IMR-90 (cell line): ENCODE measurements around the gene PRDX4. TPM values are rescaled to one million over a fixed set of nuclear protein-coding genes. Genes with fewer than 3 reads are reported as not detected.

Experiments used
- ATAC-seq: fragments of 200-7000 bp; cut with Tn5 transposase; 2 replicates; pipeline ENCODE4 v1.9.1; 2020; ENCODE audit warnings: low read depth, mild to moderate bottlenecking, moderate library complexity
- BruUV-seq: library from RNA; stranded (reverse); fragments of 400-500 nt; replicated peaks from 2 replicates; lab custom pipeline; 2021; lab: Mats Ljungman, UMichigan
- CTCF ChIA-PET: fragments of 300-600 bp; formaldehyde crosslinking; extraction: SDS; loops from one replicate; lab custom pipeline; 2021; ENCODE audit warnings: antibody characterized with exemption; lab: Yijun Ruan, JAX
- POLR2A ChIA-PET: fragments of 300-600 bp; sonication (Branson Sonifier 250); formaldehyde crosslinking; loops from one replicate; lab custom pipeline; 2022; ENCODE audit warnings: antibody characterized with exemption; ENCODE audit not compliant: unreplicated experiment; lab: Charles Lee
- DNase-seq: peaks from one replicate; pipeline ENCODE4 v3.0.0; 2013
- H2AFZ ChIP-seq: replicated peaks from 2 replicates; pipeline ENCODE3; 2013; ENCODE audit warnings: low read length, mild to moderate bottlenecking; ENCODE audit not compliant: poor library complexity
- H2AK5ac ChIP-seq: 2 replicates; pipeline ENCODE4 v1.6.1; 2013; ENCODE audit warnings: low read depth, low read length, inconsistent platforms
- H2AK9ac ChIP-seq: replicated peaks from 2 replicates; pipeline ENCODE3; 2013; ENCODE audit warnings: mild to moderate bottlenecking, low read depth, low read length, moderate library complexity; ENCODE audit not compliant: poor library complexity
- H2BK120ac ChIP-seq: 2 replicates; pipeline ENCODE4 v1.6.1; 2013; ENCODE audit warnings: low read depth, low read length, inconsistent platforms
- H2BK15ac ChIP-seq: 3 replicates; pipeline ENCODE4 v1.6.1; 2013; ENCODE audit warnings: low read depth, low read length, inconsistent platforms
- H2BK20ac ChIP-seq: 2 replicates; pipeline ENCODE4 v1.6.1; 2013; ENCODE audit warnings: low read depth, mild to moderate bottlenecking, inconsistent platforms, low read length, moderate library complexity
- H2BK5ac ChIP-seq: 2 replicates; pipeline ENCODE4 v1.6.1; 2013; ENCODE audit warnings: mild to moderate bottlenecking, low read depth, low read length, inconsistent platforms; ENCODE audit not compliant: poor library complexity, severe bottlenecking
- H3K14ac ChIP-seq: replicated peaks from 2 replicates; pipeline ENCODE4 v1.6.1; 2013; ENCODE audit warnings: low read depth, low read length, inconsistent platforms
- H3K18ac ChIP-seq: 2 replicates; pipeline ENCODE4 v1.6.1; 2013; ENCODE audit warnings: low read depth, low read length, control low read depth
- H3K23ac ChIP-seq: 2 replicates; pipeline ENCODE4 v1.6.1; 2013; ENCODE audit warnings: low read depth, low read length, inconsistent platforms
- H3K27ac ChIP-seq: 2 replicates; pipeline ENCODE4 v1.5.1; 2013; ENCODE audit warnings: mild to moderate bottlenecking, control low read depth, low read length; ENCODE audit not compliant: insufficient read depth
- H3K27me3 ChIP-seq: 2 replicates; pipeline ENCODE4 v1.6.1; 2013; ENCODE audit warnings: low read length; ENCODE audit not compliant: control insufficient read depth, insufficient read depth
- H3K36me3 ChIP-seq: 2 replicates; pipeline ENCODE4 v1.6.1; 2013; ENCODE audit warnings: low read length, mixed read lengths; ENCODE audit not compliant: control insufficient read depth, insufficient read depth
- H3K4ac ChIP-seq: 2 replicates; pipeline ENCODE4 v1.6.1; 2013; ENCODE audit warnings: low read depth, low read length, inconsistent platforms
- H3K4me1 ChIP-seq: 2 replicates; pipeline ENCODE4 v1.6.1; 2013; ENCODE audit warnings: low read length, mixed read lengths; ENCODE audit not compliant: control insufficient read depth, insufficient read depth
- H3K4me2 ChIP-seq: 2 replicates; pipeline ENCODE4 v1.6.1; 2013; ENCODE audit warnings: low read depth, mild to moderate bottlenecking, control low read depth, low read length, moderate library complexity
- H3K4me3 ChIP-seq: 2 replicates; pipeline ENCODE4 v1.5.1; 2013; ENCODE audit warnings: low read depth, mild to moderate bottlenecking, control low read depth, low read length, moderate library complexity; ENCODE audit not compliant: insufficient read depth
- H3K56ac ChIP-seq: 2 replicates; pipeline ENCODE4 v1.6.1; 2013; ENCODE audit warnings: low read length, inconsistent platforms; ENCODE audit not compliant: insufficient read depth; ENCODE audit errors: extremely low read depth
- H3K79me1 ChIP-seq, 2 experiments: 2 replicates each; pipeline ENCODE4 v1.6.1; 2013; ENCODE audit warnings: low read length in 2 of 2, inconsistent platforms in 1 of 2, low read depth in 1 of 2
- H3K9ac ChIP-seq: 2 replicates; pipeline ENCODE4 v1.6.1; 2013; ENCODE audit warnings: low read depth, low read length, control low read depth
- H3K9me1 ChIP-seq: 2 replicates; pipeline ENCODE4 v1.6.1; 2013; ENCODE audit warnings: low read length, inconsistent platforms; ENCODE audit not compliant: insufficient read depth
- H3K9me3 ChIP-seq: 2 replicates; pipeline ENCODE4 v1.6.1; 2013; ENCODE audit warnings: low read length; ENCODE audit not compliant: control insufficient read depth, insufficient read depth
- H4K20me1 ChIP-seq: 2 replicates; pipeline ENCODE4 v1.6.1; 2013; ENCODE audit warnings: low read length, inconsistent platforms; ENCODE audit not compliant: insufficient read depth
- H4K5ac ChIP-seq: 2 replicates; pipeline ENCODE4 v1.6.1; 2013; ENCODE audit warnings: mild to moderate bottlenecking, low read depth, low read length, control low read depth
- H4K8ac ChIP-seq, 2 experiments: 2 replicates each; pipeline ENCODE4 v1.6.1; 2013; ENCODE audit warnings: low read depth in 2 of 2, low read length in 2 of 2, control low read depth in 1 of 2, inconsistent platforms in 1 of 2
- H4K91ac ChIP-seq: 2 replicates; pipeline ENCODE4 v1.6.1; 2013; ENCODE audit warnings: low read depth, low read length, inconsistent platforms; ENCODE audit not compliant: insufficient read depth
- BHLHE40 ChIP-seq: fragments of 150-350 bp; IDR thresholded peaks from 2 replicates; pipeline ENCODE4 v1.6.1; 2016; ENCODE audit warnings: mild to moderate bottlenecking, low read depth, low read length
- CEBPB ChIP-seq: IDR thresholded peaks from 2 replicates; pipeline ENCODE4 v1.6.1; 2012; ENCODE audit warnings: low read depth, low read length, improper control_type of control experiment
- CHD1 ChIP-seq: IDR thresholded peaks from 2 replicates; pipeline ENCODE4 v1.6.1; 2012; ENCODE audit warnings: low read depth, low read length, improper control_type of control experiment
- FOS ChIP-seq: fragments of 150-350 bp; IDR thresholded peaks from 2 replicates; pipeline ENCODE4 v1.6.1; 2016; ENCODE audit warnings: low read depth, low read length
- MAFK ChIP-seq: IDR thresholded peaks from 2 replicates; pipeline ENCODE4 v1.6.1; 2012; ENCODE audit warnings: low read depth, low read length, improper control_type of control experiment
- MAZ ChIP-seq: IDR thresholded peaks from 2 replicates; pipeline ENCODE4 v1.6.1; 2012; ENCODE audit warnings: low read depth, mild to moderate bottlenecking, low read length, improper control_type of control experiment, moderate library complexity, borderline replicate concordance
- MXI1 ChIP-seq: IDR thresholded peaks from 2 replicates; pipeline ENCODE4 v1.6.1; 2012; ENCODE audit warnings: low read depth, mild to moderate bottlenecking, low read length, moderate library complexity, borderline replicate concordance
- NFE2L2 ChIP-seq: fragments of 150-350 bp; IDR thresholded peaks from 2 replicates; pipeline ENCODE4 v1.6.1; 2016; ENCODE audit warnings: low read depth, mild to moderate bottlenecking, low read length
- POLR2A ChIP-seq: IDR thresholded peaks from 2 replicates; pipeline ENCODE4 v1.6.1; 2012; ENCODE audit warnings: mild to moderate bottlenecking, low read depth, low read length
- RAD21 ChIP-seq: IDR thresholded peaks from 2 replicates; pipeline ENCODE4 v1.6.1; 2012; ENCODE audit warnings: low read length, improper control_type of control experiment
- RCOR1 ChIP-seq: IDR thresholded peaks from 2 replicates; pipeline ENCODE4 v1.6.1; 2012; ENCODE audit warnings: mild to moderate bottlenecking, low read length, improper control_type of control experiment; ENCODE audit not compliant: insufficient replicate concordance
- RFX5 ChIP-seq: IDR thresholded peaks from 2 replicates; pipeline ENCODE4 v1.8.0; 2012; ENCODE audit warnings: low read depth, mild to moderate bottlenecking, low read length, moderate library complexity
- SMC3 ChIP-seq: fragments of 150-350 bp; IDR thresholded peaks from 2 replicates; pipeline ENCODE4 v1.6.1; 2016; ENCODE audit warnings: low read depth, mild to moderate bottlenecking, antibody characterized with exemption, low read length, moderate library complexity
- WGBS, 2 experiments: methylation state at CpG; one replicate each; pipeline versions ENCODE4 v1.1.5 to v1.1.7; 2013; ENCODE audit warnings: missing lambda C conversion rate in 2 of 2; ENCODE audit not compliant: insufficient read length in 1 of 2; ENCODE audit errors: extremely low coverage in 2 of 2; 5-methylcytosine and 5-hydroxymethylcytosine counted together
- dilution Hi-C: fragments of 300-500 bp; cut with HindIII; formaldehyde crosslinking; loops from one replicate; pipeline ENCODE4 v1.14.3; 2018; ENCODE audit warnings: low sequenced_read_pairs; ENCODE audit not compliant: unreplicated experiment
- in situ Hi-C: fragments of 300-500 bp; cut with MboI; formaldehyde crosslinking; loops from 3 replicates; pipeline ENCODE4 v1.14.3; 2019; ENCODE audit warnings: low sequenced_read_pairs, inconsistent platforms, mixed read lengths
- intact Hi-C: fragments of 100-400 bp; cut with micrococcal nuclease; formaldehyde crosslinking; loops from 2 replicates; pipeline ENCODE4 v1.10.0; 2022
- polyA plus RNA-seq, 3 experiments: library from polyadenylated mRNA; depleted of rRNA; stranded (reverse); fragments of >200 nt; gene quantifications; 2 replicates each; pipeline ENCODE4 v1.2.3, GENCODE V29; 2012; ENCODE audit warnings: low replicate concordance in 1 of 3
- total RNA-seq: library from RNA; depleted of rRNA; stranded (reverse); fragments of >200 nt; gene quantifications from 2 replicates; pipeline ENCODE4 v1.2.3, GENCODE V29; 2012
- TF ChIP-seq, protein P1 (sequence below): fragments of 150-350 bp; IDR thresholded peaks from 2 replicates; pipeline ENCODE4 v1.6.1; 2017; ENCODE audit warnings: mild to moderate bottlenecking, antibody characterized with exemption, low read length, low read depth
- TF ChIP-seq, protein P2 (sequence below): conservative IDR thresholded peaks from 2 replicates; pipeline ENCODE4 v1.5.1; 2012; ENCODE audit warnings: mild to moderate bottlenecking, low read depth, low read length, improper control_type of control experiment
- TF ChIP-seq, protein P3 (sequence below): fragments of 150-350 bp; IDR thresholded peaks from 2 replicates; pipeline ENCODE4 v1.6.1; 2016; ENCODE audit warnings: low read depth, mild to moderate bottlenecking, low read length, moderate library complexity, borderline replicate concordance

The PRDX4 gene
- total and polyA plus RNA-seq, 2 of the 4 experiments (the other 2 are of a cell fraction): 194 to 226 TPM

DNA sequence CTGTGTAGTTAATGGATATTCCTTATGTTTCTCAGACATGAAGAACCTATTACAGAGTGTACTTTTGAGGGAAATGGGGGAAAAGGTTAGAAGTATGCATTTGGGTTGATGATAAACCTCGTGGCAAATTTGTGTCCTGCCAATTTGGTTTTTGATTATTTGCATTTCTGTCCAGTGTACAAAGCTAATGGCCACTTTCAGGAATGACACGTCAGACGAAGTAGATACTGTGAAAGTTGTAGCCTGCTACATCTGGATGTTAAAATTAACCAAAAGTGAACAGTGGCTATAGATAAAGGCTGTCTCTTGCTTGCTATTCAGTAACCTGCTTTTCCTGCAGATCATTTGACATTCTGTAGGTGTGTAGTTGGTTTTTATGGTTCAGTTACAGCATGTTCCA, 1.0 kb downstream of the PRDX4 start:
- TF ChIP-seq, protein P1, sequence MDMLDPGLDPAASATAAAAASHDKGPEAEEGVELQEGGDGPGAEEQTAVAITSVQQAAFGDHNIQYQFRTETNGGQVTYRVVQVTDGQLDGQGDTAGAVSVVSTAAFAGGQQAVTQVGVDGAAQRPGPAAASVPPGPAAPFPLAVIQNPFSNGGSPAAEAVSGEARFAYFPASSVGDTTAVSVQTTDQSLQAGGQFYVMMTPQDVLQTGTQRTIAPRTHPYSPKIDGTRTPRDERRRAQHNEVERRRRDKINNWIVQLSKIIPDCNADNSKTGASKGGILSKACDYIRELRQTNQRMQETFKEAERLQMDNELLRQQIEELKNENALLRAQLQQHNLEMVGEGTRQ: no peak
- TF ChIP-seq, protein P2, sequence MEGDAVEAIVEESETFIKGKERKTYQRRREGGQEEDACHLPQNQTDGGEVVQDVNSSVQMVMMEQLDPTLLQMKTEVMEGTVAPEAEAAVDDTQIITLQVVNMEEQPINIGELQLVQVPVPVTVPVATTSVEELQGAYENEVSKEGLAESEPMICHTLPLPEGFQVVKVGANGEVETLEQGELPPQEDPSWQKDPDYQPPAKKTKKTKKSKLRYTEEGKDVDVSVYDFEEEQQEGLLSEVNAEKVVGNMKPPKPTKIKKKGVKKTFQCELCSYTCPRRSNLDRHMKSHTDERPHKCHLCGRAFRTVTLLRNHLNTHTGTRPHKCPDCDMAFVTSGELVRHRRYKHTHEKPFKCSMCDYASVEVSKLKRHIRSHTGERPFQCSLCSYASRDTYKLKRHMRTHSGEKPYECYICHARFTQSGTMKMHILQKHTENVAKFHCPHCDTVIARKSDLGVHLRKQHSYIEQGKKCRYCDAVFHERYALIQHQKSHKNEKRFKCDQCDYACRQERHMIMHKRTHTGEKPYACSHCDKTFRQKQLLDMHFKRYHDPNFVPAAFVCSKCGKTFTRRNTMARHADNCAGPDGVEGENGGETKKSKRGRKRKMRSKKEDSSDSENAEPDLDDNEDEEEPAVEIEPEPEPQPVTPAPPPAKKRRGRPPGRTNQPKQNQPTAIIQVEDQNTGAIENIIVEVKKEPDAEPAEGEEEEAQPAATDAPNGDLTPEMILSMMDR: no peak
- TF ChIP-seq BHLHE40: no peak
- no peak for TF ChIP-seq MXI1
- TF ChIP-seq, protein P3, sequence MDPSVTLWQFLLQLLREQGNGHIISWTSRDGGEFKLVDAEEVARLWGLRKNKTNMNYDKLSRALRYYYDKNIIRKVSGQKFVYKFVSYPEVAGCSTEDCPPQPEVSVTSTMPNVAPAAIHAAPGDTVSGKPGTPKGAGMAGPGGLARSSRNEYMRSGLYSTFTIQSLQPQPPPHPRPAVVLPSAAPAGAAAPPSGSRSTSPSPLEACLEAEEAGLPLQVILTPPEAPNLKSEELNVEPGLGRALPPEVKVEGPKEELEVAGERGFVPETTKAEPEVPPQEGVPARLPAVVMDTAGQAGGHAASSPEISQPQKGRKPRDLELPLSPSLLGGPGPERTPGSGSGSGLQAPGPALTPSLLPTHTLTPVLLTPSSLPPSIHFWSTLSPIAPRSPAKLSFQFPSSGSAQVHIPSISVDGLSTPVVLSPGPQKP: no peak
- no peak for TF ChIP-seq FOS
- TF ChIP-seq RFX5: no peak
- no peak for TF ChIP-seq MAZ
- TF ChIP-seq RAD21: no peak
- TF ChIP-seq RCOR1: no peak
- TF ChIP-seq SMC3: no peak
- no peak for TF ChIP-seq POLR2A
- no peak for TF ChIP-seq CHD1
- TF ChIP-seq MAFK: no peak
- no peak for TF ChIP-seq NFE2L2
- no peak for TF ChIP-seq CEBPB
- no peak overlapping the region for H2BK20ac ChIP-seq
- H3K9me3 ChIP-seq: no peaks in the 10 kb centered on the region
- no peak for ATAC-seq
- WGBS, 2 experiments: no CpG with 5 or more reads among the region's 3 CpGs
- ChIA-PET POLR2A (no interaction called here), CTCF (no interaction called here)
- H3K27me3 ChIP-seq: no peaks in the 10 kb centered on the region
- in situ Hi-C loops: no loop called here
- no peak overlapping the region for H2BK15ac ChIP-seq
- H4K5ac ChIP-seq: no peak overlapping the region
- peak overlapping the region; percentile 81 for H3K4me3 ChIP-seq
- H4K91ac ChIP-seq: no peak overlapping the region
- BruUV-seq: TSS peak; percentile 46
- H3K36me3 ChIP-seq: no peaks in the 10 kb centered on the region
- H3K9me1 ChIP-seq: no peaks in the 10 kb centered on the region
- H3K56ac ChIP-seq: peak overlapping the region; percentile 58; the same call in 1 of the 2 replicates
- H3K4me2 ChIP-seq: peak overlapping the region; percentile 88
- peaks cover 0 to 11% of the 10 kb centered on the region in 2 experiments; a peak in 2 of 4 replicates for H3K79me1 ChIP-seq
- peak overlapping the region; percentile 20; the same call in 1 of the 2 replicates for H3K4ac ChIP-seq
- H3K4me1 ChIP-seq: 0 out of 2 replicates have a peak, but pooled peaks cover 1% of the 10 kb centered on the region
- peak overlapping the region; percentile 69 for H2BK5ac ChIP-seq
- no peak overlapping the region for H2AFZ ChIP-seq
- no peak overlapping the region for H3K27ac ChIP-seq
- peak overlapping the region; percentile 78; the same call in 1 of the 2 replicates for H3K23ac ChIP-seq
- peak overlapping the region in 1 of 2 experiments; percentile 53; a peak in 1 of 4 replicates for H4K8ac ChIP-seq
- H3K9ac ChIP-seq: peak overlapping the region; percentile 67
- H4K20me1 ChIP-seq: no peaks in the 10 kb centered on the region
- H3K14ac ChIP-seq: peak overlapping the region; percentile 58; the same call in 1 of the 2 replicates
- DNase-seq: no peak
- no peak overlapping the region; the same call in 1 of the 2 replicates for H3K18ac ChIP-seq
- intact Hi-C loops: no loop called here
- no peak overlapping the region for H2BK120ac ChIP-seq
- H2AK9ac ChIP-seq: no peak overlapping the region
- no peak overlapping the region for H2AK5ac ChIP-seq
- dilution Hi-C loops: no loop called here
